HG02885 (cell line): ENCODE data around the gene FBXO22.
"Not testable (repeated sequence)": the region's sequence is repeated elsewhere in the genome, so short reads cannot be mapped to it uniquely, and the experiment has no call there.

Source experiments
- ATAC-seq: cut with Tn5 transposase; IDR thresholded peaks from one replicate; pipeline ENCODE4 v1.9.1; 2021; ENCODE audit warnings: mild to moderate bottlenecking; ENCODE audit not compliant: unreplicated experiment, poor library complexity

FBXO22 gene

GRCh38 chr15:75903331-75904239, at the start of gene FBXO22:
Gene FBXO22, plus strand, starts transcription at chr15:75903878. Its CDS starts 86 bp downstream, at chr15:75903964.
- peak; percentile 94 for ATAC-seq

DNA sequence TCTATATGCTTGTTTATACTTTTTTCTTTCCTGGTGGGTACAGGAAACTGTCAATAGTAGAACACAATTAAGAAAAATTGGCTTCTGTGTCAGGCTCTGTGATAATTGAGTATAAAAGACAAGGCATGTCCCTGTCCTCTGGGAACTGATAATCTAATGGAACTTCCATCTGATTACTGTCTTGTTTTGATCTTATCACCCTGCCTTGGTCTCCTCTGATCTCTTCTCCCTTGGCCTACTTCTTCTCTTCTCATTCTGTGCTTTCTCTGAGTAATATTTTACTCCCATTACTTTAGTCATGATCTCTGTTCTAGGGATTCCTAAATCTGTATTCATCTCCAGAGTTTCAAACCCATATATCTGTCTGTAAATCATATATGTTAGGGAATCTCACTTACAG, 45.8 kb upstream of the FBXO22 start:
- ATAC-seq: no peak

- no peak for ATAC-seq
Measured at GRCh38 chr15:75861750-75862402, 41.8 kb upstream of the FBXO22 start.

- ATAC-seq: no peak
Measured at GRCh38 chr15:75862796-75863195, 40.9 kb upstream of the FBXO22 start.

- no peak for ATAC-seq
Measured at GRCh38 chr15:75864213-75865059, 39.2 kb upstream of the FBXO22 start.

DNA sequence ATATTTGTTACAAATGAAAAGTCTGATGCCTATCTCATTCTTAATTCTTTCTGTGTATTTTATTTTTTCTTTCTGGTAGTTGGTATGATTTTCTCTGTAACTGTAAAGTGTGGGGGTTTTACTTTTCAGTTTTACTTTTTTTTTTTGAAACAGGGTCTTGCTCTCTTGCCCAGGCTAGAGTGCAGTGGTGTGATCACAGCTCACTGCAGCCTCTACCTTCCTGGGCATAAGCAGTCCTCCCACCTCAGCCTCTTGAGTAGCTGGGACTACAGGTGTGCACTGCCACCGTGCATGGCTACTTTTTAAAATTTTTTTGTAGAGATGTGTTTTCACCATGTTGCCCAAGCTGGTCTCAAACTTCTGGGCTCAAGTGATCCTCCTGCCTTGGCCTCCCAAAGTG, 37.6 kb upstream of the FBXO22 start:
- ATAC-seq: not testable (repeated sequence)

DNA sequence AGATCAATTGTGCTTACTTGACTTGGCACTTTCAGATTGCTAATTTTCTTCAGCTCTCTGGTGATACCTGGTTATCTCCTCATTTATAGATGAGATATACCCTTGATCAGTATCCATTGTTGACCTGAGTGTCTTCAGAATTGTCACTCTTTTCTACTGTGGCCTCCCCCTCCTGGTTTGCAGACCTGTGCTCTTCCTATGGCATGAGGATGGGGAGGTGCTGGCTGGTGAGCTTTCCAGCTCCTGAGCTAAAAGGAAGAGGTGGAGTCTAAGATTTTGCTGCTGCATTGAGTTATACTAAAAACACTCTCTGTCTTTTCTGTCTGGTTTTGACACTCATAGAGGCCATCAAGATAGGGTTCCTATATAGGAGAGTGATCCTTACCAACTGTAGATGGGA, 36.8 kb upstream of the FBXO22 start:
- ATAC-seq: no peak

- no peak for ATAC-seq
Measured at GRCh38 chr15:75867449-75867848, 36.2 kb upstream of the FBXO22 start.

DNA sequence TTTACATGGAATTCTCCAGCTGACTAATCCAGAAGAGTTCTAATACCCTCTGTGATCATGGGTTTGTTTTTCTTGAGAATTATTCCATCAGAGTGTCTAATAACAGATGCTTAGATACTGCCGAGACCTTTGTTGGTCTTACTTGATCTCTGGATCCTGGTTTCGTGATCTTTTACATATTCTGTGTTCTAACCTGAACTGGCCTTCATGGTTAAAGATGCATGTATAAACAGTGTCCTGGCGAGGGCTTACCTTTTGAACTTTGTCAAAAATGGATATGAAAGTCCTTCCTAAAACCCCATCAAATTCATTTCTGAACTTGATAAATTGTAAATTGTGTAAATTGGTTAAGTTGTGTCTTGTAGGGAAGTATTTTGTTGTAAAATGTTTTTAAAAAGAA, 35.7 kb upstream of the FBXO22 start:
- no peak for ATAC-seq

GRCh38 chr15:75869446-75869845, 34.2 kb upstream of the FBXO22 start:
- ATAC-seq: no peak

GRCh38 chr15:75871589-75871988, 32.1 kb upstream of the FBXO22 start:
- ATAC-seq: not testable (repeated sequence)

GRCh38 chr15:75872403-75872990, 31.2 kb upstream of the FBXO22 start:
- no peak for ATAC-seq

DNA sequence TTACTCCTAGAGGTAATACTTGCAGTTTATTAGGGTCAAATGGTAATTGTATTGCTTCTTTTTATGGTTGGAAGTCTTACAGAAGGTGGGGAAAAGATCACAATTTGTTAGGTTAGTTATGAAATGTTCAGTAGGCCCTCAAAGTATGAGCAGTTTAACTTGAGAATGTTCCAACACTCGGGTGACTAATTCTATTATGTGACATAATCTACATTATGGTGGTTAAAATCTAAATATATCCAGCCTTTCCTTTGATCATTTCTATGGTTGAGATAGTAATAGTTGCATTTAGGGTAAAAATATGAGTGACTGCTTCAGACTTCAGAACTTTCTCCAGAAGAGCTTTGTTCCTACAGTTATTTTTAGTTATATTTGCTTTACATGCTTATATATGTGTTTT, 19.6 kb upstream of the FBXO22 start:
- ATAC-seq: no peak

DNA sequence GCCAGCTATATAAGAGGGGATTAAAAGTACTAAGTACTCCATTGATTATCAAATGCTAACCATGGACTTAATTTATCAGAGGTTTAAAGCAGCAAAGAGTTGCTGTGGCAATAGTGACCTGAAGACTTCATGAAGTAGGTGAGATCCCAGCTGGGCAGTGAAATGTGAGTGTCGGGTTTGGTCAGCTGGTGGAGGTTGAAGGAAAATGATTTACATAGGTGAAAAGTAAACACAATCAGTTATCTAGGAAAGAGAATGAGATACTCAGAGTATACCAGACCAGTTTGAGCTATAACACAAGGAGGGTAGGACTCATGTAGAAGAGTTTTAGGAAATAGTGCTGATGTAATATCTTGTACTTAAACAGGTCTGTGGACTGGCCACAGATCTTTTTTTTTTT, 16.5 kb upstream of the FBXO22 start:
- ATAC-seq: no peak

DNA sequence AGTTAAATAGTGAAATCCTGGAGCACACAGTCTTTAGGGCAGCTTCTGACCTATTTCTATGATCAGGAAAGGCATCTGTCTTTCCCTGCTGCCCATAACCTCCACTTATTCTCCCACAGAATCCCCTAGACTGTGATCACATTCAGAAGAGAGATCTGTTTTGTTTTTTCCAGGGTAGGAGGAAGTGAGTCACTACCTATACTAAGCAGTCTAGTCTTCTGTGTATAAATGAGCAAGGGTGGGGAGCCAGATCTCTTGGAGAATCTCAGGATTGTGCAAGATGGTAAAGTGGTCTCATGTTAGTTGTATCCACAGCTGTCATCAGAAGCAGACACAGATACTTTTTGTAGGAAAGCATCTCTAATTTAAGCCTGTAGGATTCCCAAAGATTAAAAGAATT, 11.8 kb upstream of the FBXO22 start:
- no peak for ATAC-seq

DNA sequence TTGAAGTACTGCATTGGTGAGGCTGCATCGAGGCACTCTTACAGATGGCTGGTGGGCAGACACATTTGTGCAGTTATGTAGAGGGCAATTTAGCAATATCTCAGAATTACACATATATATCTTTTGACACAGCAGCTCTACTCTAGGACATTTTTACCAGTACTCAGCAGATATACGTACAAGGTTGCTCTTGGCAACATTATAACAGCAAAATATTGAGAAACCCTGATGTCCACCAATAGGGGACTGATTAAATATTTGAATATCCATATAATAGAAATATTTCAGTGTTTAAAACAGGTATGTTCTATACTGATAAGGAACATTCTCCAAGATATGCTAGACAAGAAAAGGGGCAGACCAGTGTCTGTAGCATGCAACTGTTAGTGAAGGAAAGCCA, 7.9 kb upstream of the FBXO22 start:
- no peak for ATAC-seq

- no peak for ATAC-seq
Measured at GRCh38 chr15:75900577-75900976, 3.1 kb upstream of the FBXO22 start.

GRCh38 chr15:75902129-75902557, 1.5 kb upstream of the FBXO22 start:
- ATAC-seq: no peak

DNA sequence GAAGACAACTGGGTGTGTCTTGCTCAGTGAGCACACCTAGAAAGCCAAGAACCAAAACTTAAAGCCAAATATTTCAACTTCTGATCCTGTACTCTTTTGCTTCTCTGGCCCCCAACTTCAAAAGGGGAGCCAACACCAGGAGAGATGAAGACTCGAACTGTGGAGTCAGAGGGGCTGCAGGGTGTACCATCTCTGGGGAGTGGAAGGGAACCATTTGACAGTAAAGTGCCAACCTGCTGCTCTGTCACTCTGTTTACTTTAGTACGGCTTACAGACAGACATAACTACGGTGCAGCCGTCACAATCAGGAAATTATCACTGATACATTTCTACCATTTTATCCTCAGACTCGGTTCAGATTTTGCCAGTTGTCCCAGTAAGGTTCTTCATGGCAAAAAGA, 1.6 kb downstream of the FBXO22 start:
- ATAC-seq: no peak

GRCh38 chr15:75910355-75910754, 6.7 kb downstream of the FBXO22 start:
- ATAC-seq: not testable (repeated sequence)
